Measurements from ENCODE around the gene ZNHIT6. TPM values are rescaled to one million over a fixed set of nuclear protein-coding genes. Genes with fewer than 3 reads are reported as not detected.

The ZNHIT6 gene
- total RNA-seq, 2 experiments from 2014 or later: 22.4 to 23.9 TPM

DNA sequence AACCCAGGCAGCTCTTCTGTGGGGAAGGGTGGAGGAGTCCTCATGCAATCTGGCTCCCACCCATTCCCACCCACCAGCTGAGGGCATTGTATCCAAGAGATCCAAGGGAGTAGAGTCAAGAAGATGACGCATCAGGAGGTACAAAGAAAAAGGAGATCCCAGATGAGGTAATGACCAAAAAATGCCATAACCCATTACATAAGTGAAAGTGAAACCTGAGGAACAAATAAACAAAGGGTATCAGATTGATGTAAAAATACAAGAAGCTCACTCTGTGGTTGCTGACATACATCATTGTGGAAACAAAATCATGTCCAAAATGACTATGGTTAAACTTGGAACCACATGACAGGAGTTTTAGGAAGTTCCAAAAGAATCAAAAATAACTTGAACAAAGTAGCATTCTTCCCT lies 85.2 kb downstream of the ZNHIT6 start:
- TF ChIP-seq, protein P1, sequence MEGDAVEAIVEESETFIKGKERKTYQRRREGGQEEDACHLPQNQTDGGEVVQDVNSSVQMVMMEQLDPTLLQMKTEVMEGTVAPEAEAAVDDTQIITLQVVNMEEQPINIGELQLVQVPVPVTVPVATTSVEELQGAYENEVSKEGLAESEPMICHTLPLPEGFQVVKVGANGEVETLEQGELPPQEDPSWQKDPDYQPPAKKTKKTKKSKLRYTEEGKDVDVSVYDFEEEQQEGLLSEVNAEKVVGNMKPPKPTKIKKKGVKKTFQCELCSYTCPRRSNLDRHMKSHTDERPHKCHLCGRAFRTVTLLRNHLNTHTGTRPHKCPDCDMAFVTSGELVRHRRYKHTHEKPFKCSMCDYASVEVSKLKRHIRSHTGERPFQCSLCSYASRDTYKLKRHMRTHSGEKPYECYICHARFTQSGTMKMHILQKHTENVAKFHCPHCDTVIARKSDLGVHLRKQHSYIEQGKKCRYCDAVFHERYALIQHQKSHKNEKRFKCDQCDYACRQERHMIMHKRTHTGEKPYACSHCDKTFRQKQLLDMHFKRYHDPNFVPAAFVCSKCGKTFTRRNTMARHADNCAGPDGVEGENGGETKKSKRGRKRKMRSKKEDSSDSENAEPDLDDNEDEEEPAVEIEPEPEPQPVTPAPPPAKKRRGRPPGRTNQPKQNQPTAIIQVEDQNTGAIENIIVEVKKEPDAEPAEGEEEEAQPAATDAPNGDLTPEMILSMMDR (IDR thresholded peaks at IDR 0.05): no peak
- no peak overlapping the region for H3K27ac Mint-ChIP-seq
- ChIA-PET POLR2A (no interaction called here), CTCF (interaction anchor here (1.3 kb wide), 1 partner anchor 315 kb away, joined by 3 read pairs; no protein-coding TSS in a partner anchor)
- intact Hi-C loops (cut with micrococcal nuclease): no loop called here
- no peaks in the 10 kb centered on the region for H3K27me3 Mint-ChIP-seq
- peaks cover 74% of the 10 kb centered on the region for H3K36me3 Mint-ChIP-seq (ENCODE audit: low read depth)
- peak; percentile 34 for ATAC-seq
- no peak overlapping the region for H3K4me3 Mint-ChIP-seq
- no peak for DNase-seq
- no peaks in the 10 kb centered on the region for H3K4me1 Mint-ChIP-seq (ENCODE audit: low read depth)
- peaks cover 17% of the 10 kb centered on the region for H3K9me3 Mint-ChIP-seq

DNA sequence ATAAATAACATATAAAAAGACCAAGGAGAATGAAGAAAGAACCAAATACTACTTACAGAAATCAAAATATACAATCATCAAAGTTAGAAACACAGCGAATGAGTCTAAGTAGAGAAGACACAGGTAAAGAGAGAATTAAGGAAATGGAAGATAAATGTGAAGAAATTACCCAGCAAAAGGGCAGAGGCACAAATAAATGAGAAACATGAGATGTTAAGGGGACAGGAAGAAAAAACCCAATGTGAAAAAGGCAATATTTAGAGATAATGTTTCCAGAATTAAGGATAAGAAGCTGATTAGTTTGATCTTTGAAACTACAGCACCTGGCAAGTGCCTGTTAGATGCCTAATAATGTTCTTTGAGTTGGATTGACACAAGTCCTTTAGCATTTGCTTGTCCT lies 86.8 kb downstream of the ZNHIT6 start:
- ATAC-seq: no peak
- Mint-ChIP-seq H3K4me3 (no peak overlapping the region), H3K27me3 (no peaks in the 10 kb centered on the region), H3K4me1 (ENCODE audit: low read depth) (no peaks in the 10 kb centered on the region), H3K27ac (no peak overlapping the region), H3K36me3 (ENCODE audit: low read depth) (peaks cover 69% of the 10 kb centered on the region), H3K9me3 (peaks cover 13% of the 10 kb centered on the region)
- TF ChIP-seq, protein P1 (IDR thresholded peaks at IDR 0.05): no peak
- DNase-seq: no peak
- CTCF ChIA-PET: no interaction called here
- POLR2A ChIA-PET: no interaction called here
- intact Hi-C loops (cut with micrococcal nuclease): no loop called here

DNA sequence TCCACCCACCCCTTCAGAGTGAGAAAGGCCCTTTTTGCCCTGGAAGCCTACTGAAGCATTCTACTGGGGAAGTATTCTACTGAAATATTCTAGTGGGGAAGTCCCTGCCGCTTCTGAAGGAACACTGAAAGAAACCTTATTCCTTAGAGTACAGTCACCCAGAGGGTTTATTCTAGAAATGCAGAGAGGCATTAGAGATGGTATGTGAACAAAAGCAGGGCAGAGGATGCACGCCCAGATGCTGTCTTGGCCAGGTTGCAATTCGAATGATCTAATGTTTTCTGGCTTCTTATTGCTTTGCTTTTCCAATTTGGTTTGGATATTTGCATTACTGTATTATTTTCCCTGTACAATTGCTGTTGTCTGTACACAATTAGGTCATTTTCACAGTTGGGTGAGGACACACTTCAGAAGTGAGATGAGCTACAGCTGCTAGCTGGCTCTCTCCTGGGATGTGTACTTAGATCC lies 90.6 kb downstream of the ZNHIT6 start:
- no peak for DNase-seq
- CTCF ChIA-PET: no interaction called here
- H3K27me3 Mint-ChIP-seq: no peaks in the 10 kb centered on the region
- intact Hi-C loops (cut with micrococcal nuclease): no loop called here
- ATAC-seq: no peak
- peaks cover 11% of the 10 kb centered on the region for H3K9me3 Mint-ChIP-seq
- no peaks in the 10 kb centered on the region for H3K4me1 Mint-ChIP-seq (ENCODE audit: low read depth)
- TF ChIP-seq, protein P1 (IDR thresholded peaks at IDR 0.05): no peak
- POLR2A ChIA-PET: no interaction called here
- H3K36me3 Mint-ChIP-seq (ENCODE audit: low read depth): peaks cover 43% of the 10 kb centered on the region
- no peak overlapping the region for H3K4me3 Mint-ChIP-seq
- no peak overlapping the region for H3K27ac Mint-ChIP-seq

DNA sequence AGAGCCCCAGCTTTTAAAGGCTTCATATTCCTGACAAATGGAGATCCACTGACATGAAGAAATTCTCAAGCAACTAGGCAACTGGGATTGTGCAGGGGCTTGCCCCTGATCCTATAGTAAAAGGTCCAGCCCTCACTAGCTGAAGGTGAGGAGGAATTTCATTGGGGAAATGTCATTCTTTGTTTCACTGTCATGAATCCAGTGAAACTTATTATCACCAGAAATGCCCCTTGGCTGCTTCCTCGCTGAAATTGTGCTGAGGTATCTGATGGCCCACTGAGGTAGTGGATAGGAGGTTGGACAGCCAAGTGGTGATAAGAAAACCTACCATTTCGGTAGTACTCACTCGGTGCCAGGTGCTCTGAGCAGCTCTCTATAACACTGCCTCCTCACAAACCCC lies 91.5 kb downstream of the ZNHIT6 start:
- DNase-seq (no peak), ATAC-seq (no peak)
- no peaks in the 10 kb centered on the region for H3K4me1 Mint-ChIP-seq (ENCODE audit: low read depth)
- intact Hi-C loops (cut with micrococcal nuclease): no loop called here
- ChIA-PET CTCF (no interaction called here), POLR2A (no interaction called here)
- H3K27ac Mint-ChIP-seq: no peak overlapping the region
- peaks cover 4% of the 10 kb centered on the region for H3K9me3 Mint-ChIP-seq
- H3K36me3 Mint-ChIP-seq (ENCODE audit: low read depth): peaks cover 34% of the 10 kb centered on the region
- H3K27me3 Mint-ChIP-seq: no peaks in the 10 kb centered on the region
- no peak overlapping the region for H3K4me3 Mint-ChIP-seq
- TF ChIP-seq, protein P1 (IDR thresholded peaks at IDR 0.05): no peak

DNA sequence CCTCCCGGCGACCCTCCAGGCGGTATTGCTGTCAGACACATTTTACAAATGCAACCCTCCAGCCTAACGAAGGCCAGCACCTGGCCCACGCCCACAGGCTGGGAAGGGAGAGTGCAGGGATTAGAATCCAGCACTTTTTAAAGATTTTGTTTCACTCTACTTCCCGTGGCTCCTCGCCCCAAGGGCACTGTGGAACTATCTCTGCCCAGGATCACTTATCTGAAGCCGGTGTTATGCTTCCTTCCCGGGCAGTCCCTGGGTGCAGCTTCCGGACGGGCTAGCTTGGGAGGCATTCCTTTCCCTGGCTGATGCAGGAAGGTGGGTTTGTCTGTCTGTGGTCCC lies 91.9 kb downstream of the ZNHIT6 start:
- Mint-ChIP-seq H3K4me1 (ENCODE audit: low read depth) (no peaks in the 10 kb centered on the region), H3K27ac (no peak overlapping the region), H3K9me3 (peaks cover 3% of the 10 kb centered on the region), H3K36me3 (ENCODE audit: low read depth) (peaks cover 32% of the 10 kb centered on the region), H3K4me3 (no peak overlapping the region), H3K27me3 (no peaks in the 10 kb centered on the region)
- TF ChIP-seq, protein P1 (IDR thresholded peaks at IDR 0.05): no peak
- intact Hi-C loops (cut with micrococcal nuclease): no loop called here
- ChIA-PET POLR2A (no interaction called here), CTCF (interaction anchor here (1.0 kb wide), 1 partner anchor 12 kb away, joined by 3 read pairs; no protein-coding TSS in a partner anchor)
- no peak for DNase-seq
- ATAC-seq: no peak
